Neural progenitor cell (in vitro differentiated cells): ENCODE measurements around the gene NOB1.

Source experiments
- EZH2 ChIP-seq: fragments of 200-600 bp; sonication (generic); IDR thresholded peaks from 2 replicates; pipeline ENCODE4 v1.6.1; 2017; ENCODE audit warnings: antibody characterized with exemption, mild to moderate bottlenecking, moderate library complexity
- TF ChIP-seq, protein P1 (sequence below): fragments of 200-600 bp; sonication (generic); IDR thresholded peaks from 2 replicates; pipeline ENCODE4 v1.5.1; 2017; ENCODE audit warnings: antibody characterized with exemption, mild to moderate bottlenecking

- no peak for TF ChIP-seq EZH2
- TF ChIP-seq, protein P1, sequence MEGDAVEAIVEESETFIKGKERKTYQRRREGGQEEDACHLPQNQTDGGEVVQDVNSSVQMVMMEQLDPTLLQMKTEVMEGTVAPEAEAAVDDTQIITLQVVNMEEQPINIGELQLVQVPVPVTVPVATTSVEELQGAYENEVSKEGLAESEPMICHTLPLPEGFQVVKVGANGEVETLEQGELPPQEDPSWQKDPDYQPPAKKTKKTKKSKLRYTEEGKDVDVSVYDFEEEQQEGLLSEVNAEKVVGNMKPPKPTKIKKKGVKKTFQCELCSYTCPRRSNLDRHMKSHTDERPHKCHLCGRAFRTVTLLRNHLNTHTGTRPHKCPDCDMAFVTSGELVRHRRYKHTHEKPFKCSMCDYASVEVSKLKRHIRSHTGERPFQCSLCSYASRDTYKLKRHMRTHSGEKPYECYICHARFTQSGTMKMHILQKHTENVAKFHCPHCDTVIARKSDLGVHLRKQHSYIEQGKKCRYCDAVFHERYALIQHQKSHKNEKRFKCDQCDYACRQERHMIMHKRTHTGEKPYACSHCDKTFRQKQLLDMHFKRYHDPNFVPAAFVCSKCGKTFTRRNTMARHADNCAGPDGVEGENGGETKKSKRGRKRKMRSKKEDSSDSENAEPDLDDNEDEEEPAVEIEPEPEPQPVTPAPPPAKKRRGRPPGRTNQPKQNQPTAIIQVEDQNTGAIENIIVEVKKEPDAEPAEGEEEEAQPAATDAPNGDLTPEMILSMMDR, result no peak
Measured at GRCh38 chr16:69711115-69711740, 43.5 kb downstream of the NOB1 start.
